ENCODE measurements around the gene MOGAT3. TPM values are rescaled to one million over a fixed set of nuclear protein-coding genes. Genes with fewer than 3 reads are reported as not detected.
A peak's percentile ranks its signal among the peaks of the same experiment; 100 is the strongest.

The MOGAT3 gene
- total and polyA plus RNA-seq, 9 of the 15 experiments (the other 6 are each of a cell fraction or from before 2014, with no cell fraction given) = 0.07 to 0.17 (median 0.13) TPM; not detected in 6

GRCh38 chr7:101243646-101244374, 43.0 kb upstream of the MOGAT3 start (continued):
- TF ChIP-seq CREB3L1 (IDR thresholded peaks at IDR 0.05; ENCODE audit: borderline replicate concordance, low read depth) (no peak), ZKSCAN1 (IDR thresholded peaks at IDR 0.05; ENCODE audit: low read depth, low read length) (0 out of 2 replicates have a peak, but pooled peaks have one; percentile 17), JUND (IDR thresholded peaks at IDR 0.05; ENCODE audit: borderline replicate concordance, low read depth, low read length) (0 out of 2 replicates have a peak, but pooled peaks have one; percentile 43), JUND (tag; IDR thresholded peaks at IDR 0.05; ENCODE audit: borderline replicate concordance, low read depth, low read length) (no peak; the same call in 2 of the 3 replicates), ZNF449 (CRISPR knock-in tag; IDR thresholded peaks at IDR 0.05) (no peak), RB1 (IDR thresholded peaks at IDR 0.05; ENCODE audit: low read depth) (no peak), LCOR (CRISPR knock-in tag; IDR thresholded peaks at IDR 0.05) (0 out of 2 replicates have a peak, but pooled peaks have one; percentile 18), BDP1 (IDR thresholded peaks at IDR 0.05; ENCODE audit: insufficient read depth, insufficient read length) (no peak), JUN (IDR thresholded peaks at IDR 0.05; ENCODE audit: borderline replicate concordance, low read depth, low read length) (no peak), JUN (CRISPR knock-in tag; IDR thresholded peaks at IDR 0.05; ENCODE audit: borderline replicate concordance) (no peak), SAP30 (IDR thresholded peaks at IDR 0.05; ENCODE audit: borderline replicate concordance, insufficient read depth, low read depth, low read length, poor library complexity, severe bottlenecking) (no peak), PCBP2 (IDR thresholded peaks at IDR 0.05; ENCODE audit: low read depth, low read length, poor library complexity, severe bottlenecking) (no peak), ZNF445 (CRISPR knock-in tag; IDR thresholded peaks at IDR 0.05; ENCODE audit: low read depth) (no peak), ZC3H8 (IDR thresholded peaks at IDR 0.05) (no peak), ZNF639 (CRISPR knock-in tag; conservative IDR thresholded peaks at IDR 0.05 in 1 of 2, IDR thresholded peaks at IDR 0.05 in 1 of 2) (no peak), MNT (conservative IDR thresholded peaks at IDR 0.05) (no peak), TAF1 (IDR thresholded peaks at IDR 0.05; ENCODE audit: control insufficient read depth, extremely low read depth, insufficient read depth, low read length, severe bottlenecking) (no peak), CBX3 (IDR thresholded peaks at IDR 0.05; ENCODE audit: borderline replicate concordance in 1 of 2, low read length in 2 of 2) (no peak), ZNF79 (CRISPR knock-in tag; IDR thresholded peaks at IDR 0.05; ENCODE audit: low read depth) (no peak), POLR2AphosphoS5 (IDR thresholded peaks at IDR 0.05; ENCODE audit: control insufficient read depth, insufficient read depth, low read depth, low read length) (no peak), CTBP1 (IDR thresholded peaks at IDR 0.05; ENCODE audit: borderline replicate concordance) (no peak)

Data from K562 (cell line).